ENCODE measurements around the gene AGK. TPM values are rescaled to one million over a fixed set of nuclear protein-coding genes. Genes with fewer than 3 reads are reported as not detected.

The AGK gene
- total RNA-seq, 1 donor = 28.7 TPM

GRCh38 chr7:141660259-141660658, 109.0 kb downstream of the AGK start:
- no peak overlapping the region for H3K4me3 ChIP-seq (ENCODE audit: low read depth, low read length)
- DNase-seq (ENCODE audit: low read depth) = no peak
- TF ChIP-seq CTCF (IDR thresholded peaks at IDR 0.05; ENCODE audit: insufficient read depth, low read length) = no peak

DNA sequence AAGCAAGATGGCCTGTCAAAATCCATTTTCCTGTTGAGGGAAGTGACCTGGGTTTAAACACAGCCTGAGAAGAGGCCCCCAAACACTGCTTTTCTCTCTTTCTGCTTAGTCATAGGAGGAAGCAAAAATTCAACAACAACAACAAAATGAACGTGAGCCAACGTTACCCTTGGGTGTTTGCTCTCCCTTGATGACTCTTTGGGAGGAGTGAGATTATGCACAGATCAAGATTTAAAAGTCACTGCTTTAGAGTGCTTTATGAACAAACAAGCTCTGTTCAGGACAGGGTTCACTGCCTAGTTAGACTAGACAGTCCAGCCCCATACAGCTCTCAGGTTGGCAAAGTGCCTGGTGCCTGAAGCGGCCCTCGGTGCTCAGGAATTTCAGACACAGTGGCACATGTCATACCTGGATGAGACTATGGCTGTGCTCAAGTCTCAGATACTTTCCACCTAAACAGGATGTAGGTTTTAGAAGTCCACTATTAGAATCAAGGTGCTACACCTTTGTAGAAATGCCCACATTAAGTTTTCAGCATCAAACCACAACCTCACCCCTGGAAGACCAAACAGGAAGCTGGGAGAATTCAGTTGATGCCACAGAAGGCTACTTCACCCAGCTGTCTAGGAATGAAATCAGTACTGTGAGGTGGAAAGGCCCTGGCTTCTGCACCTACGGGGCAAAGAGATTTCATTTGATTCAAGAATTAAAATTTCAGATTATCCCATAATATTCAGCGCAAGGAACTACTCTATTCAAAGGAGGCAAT, 112.1 kb downstream of the AGK start:
- TF ChIP-seq CTCF (IDR thresholded peaks at IDR 0.05; ENCODE audit: insufficient read depth, low read length) = no peak
- DNase-seq (ENCODE audit: low read depth) = no peak
- no peak overlapping the region for H3K4me3 ChIP-seq (ENCODE audit: low read depth, low read length)

GRCh38 chr7:141664450-141664849, 113.2 kb downstream of the AGK start:
- no peak for DNase-seq (ENCODE audit: low read depth)
- H3K4me3 ChIP-seq (ENCODE audit: low read depth, low read length) = no peak overlapping the region
- no peak for TF ChIP-seq CTCF (IDR thresholded peaks at IDR 0.05; ENCODE audit: insufficient read depth, low read length)

DNA sequence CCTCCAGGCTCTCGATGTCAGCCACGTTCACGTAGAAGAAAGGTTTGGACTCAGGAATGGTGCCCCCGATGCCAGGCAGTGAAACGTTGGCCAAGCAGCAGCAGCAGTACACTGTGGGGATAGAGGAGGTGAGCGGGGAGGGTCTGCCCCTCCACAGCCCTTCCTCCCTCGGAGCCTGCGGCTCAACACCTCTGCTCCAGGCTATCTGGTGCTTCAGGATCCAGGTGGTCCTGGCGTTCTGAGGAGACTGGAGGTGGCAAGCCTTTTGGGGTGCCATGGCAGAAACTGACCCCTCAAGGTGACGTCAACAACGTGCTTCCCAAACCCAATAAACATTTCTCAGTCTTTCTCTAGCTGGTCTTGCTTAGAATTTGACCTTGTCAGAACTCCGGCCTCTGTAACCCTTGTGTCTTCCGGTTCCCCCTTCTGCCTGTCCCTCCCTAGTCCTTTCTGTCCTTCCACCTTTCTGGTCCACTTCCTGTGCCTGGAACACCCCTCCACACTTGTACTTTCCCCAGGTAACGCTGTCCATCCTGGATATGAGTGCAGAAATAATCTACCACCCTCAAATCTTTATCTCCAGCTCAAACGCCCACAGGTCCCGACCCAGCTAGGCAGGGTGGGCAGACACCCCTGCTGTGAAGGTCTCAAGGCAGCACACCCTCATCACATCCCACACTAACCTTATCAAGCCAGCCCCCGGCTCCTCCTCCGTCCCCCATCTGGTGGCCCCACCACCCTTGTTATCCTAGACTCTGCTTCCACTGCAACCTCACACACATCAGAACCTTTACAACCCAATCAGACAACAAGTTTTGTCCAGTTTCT, 114.2 kb downstream of the AGK start:
- TF ChIP-seq CTCF (IDR thresholded peaks at IDR 0.05; ENCODE audit: insufficient read depth, low read length) = no peak
- no peak for DNase-seq (ENCODE audit: low read depth)
- no peak overlapping the region for H3K4me3 ChIP-seq (ENCODE audit: low read depth, low read length)

GRCh38 chr7:141666071-141666470, 114.9 kb downstream of the AGK start:
- DNase-seq (ENCODE audit: low read depth) = no peak
- H3K4me3 ChIP-seq (ENCODE audit: low read depth, low read length) = no peak overlapping the region
- no peak for TF ChIP-seq CTCF (IDR thresholded peaks at IDR 0.05; ENCODE audit: insufficient read depth, low read length)

- no peak for TF ChIP-seq CTCF (IDR thresholded peaks at IDR 0.05; ENCODE audit: insufficient read depth, low read length)
These were observed 117.6 kb downstream of the AGK start for GRCh38 chr7:141668853-141669252.

More at GRCh38 chr7:141668853-141669252, 117.6 kb downstream of the AGK start:
- no peak overlapping the region for H3K4me3 ChIP-seq (ENCODE audit: low read depth, low read length)
- no peak for DNase-seq (ENCODE audit: low read depth)

Measured in fibroblast of the aortic adventitia (primary cell).